Middle frontal gyrus (tissue), 1 donor: ENCODE results near the gene GPHN.
"Not testable (repeated sequence)": the region's sequence is repeated elsewhere in the genome, so short reads cannot be mapped to it uniquely, and the experiment has no call there.

Experiments used
- DNase-seq: peaks from one replicate; pipeline ENCODE4 v3.0.0-alpha.2; 2015; ENCODE audit warnings: low spot score; ENCODE audit errors: extremely low spot score

Gene GPHN

DNA sequence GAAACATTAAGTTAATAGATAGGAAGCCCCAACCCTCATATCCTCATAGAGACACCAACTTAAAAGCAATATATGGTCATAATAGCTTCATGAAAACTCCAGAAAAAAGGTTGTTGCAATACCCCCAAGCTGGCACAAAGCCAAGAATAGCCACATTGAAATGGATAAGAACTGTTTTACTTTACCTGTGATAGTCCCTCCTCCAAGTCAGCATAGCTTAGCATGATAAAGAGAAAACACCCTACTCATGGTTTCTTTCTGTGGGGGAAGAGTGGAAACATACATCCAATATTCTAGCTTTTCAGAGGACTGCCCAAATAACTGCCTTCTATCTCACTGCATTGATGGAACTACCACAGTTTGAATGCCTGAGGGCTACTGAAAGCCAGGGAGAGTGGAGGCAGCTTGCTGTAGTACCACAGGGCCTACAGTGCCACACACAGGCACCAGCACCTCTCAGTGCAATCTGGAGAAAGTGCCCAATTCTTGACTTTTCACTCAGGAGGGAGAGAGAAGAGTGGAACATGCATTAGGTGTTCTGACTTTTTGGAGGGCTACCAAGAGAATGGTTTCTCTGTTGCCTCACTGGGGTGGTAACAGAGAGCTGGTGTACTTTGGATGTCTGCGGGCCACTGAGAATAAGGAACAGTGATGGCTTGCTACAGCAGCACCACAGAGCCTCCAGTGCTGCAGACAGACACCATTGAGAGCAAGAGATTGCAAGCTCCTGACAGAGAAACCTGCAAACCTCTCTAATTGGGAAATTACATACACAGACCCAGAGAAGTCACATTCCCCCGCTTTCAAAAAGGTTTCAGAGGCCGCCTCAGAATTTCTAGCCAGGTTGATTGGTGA is 524.2 kb downstream of the GPHN start:
- DNase-seq: no peak

DNA sequence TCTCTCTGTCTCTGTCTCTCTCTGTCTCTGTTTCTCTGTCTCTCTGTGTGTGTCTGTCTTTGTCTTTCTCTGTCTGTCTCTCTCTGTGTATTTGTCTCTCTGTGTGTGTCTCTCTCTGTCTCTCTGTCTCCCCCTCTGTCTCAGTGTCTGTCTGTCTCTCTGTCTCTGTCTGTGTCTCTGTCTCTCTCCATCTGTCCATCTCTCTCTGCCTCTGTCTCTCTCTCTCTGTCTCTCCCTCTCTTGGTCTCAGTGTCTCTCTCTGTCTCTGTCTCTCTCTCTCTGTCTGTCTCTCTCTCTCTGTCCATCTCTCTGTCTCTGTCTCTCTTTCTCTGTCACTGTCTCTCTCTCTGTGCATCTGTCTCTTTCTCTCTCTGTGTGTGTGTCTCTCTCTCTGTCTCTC is 537.5 kb downstream of the GPHN start:
- no peak for DNase-seq

DNA sequence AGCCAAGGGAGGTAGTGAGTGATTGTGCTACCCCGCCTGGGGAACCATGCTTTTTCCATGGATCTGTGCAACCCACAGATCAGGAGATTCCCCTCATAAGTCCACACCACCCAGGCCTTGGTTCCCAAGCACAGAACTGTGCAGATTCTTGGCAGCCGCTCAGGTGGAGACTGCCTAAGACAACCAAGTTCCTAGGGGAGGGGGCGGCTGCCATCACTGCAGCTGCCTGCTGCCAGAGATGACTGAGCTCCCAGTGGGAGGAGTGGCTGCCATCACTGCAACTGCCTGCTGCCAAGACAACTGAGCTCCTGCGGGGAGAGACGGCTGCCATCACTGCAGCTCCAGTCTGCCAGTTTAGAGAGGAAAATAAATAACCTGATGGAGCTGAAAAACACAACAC is 542.9 kb downstream of the GPHN start:
- DNase-seq: no peak

DNA sequence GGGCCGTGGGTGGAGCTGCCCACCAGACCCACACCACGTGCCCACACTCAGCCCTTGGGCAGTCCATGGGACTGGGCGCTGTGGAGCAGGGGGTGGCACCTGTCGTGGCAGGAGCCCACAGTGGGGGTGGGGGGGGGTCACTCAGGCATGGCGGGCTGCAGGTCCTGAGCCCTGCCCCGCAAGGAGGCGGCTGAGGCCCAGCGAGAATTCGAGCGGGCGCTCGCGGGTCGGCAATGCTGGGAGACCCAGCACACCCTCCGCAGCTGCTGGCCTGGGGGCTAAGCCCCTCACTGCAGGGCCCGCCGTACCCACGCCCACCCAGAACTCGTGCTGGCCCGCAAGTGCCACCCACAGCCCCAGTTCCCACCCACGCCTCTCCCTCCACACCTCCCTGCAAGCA is 548.7 kb downstream of the GPHN start:
- no peak for DNase-seq

DNA sequence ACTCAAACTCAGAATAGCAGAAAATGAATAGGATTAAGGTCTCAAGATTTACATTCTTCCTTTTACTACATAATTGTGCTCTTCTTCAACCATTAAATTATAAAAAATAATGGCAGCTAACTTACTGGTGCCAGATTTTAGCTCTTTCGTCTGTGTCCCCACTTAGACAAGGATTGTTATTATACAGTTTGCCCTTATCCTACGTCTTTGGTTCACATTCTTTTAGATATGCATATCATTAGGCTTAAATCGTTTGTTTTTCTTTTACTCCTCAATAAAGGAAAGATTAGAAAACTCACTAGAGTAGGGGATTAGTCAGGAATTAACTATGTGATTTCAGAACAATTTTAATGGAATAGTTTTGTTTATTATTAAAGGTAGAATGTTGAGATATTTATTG is 551.6 kb downstream of the GPHN start:
- DNase-seq: no peak

DNA sequence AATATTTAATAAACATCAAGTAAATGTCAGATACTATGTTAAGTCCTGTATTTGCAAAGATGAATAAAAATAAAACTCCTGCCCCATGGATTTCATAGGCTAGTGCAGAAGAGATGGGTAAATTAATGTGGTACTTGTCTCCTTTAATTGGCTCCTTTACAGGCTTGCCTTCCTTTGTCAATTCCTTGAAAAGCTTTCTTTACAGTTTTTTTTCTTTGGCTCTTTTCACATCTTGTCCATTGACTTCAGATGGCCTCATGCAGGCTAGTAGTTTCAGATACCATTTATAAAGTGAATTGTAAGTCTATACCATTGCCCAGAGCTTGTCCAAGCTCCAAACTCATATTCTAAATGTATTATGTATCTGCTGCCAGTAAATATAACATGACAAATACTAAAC is 552.6 kb downstream of the GPHN start:
- no peak for DNase-seq

DNA sequence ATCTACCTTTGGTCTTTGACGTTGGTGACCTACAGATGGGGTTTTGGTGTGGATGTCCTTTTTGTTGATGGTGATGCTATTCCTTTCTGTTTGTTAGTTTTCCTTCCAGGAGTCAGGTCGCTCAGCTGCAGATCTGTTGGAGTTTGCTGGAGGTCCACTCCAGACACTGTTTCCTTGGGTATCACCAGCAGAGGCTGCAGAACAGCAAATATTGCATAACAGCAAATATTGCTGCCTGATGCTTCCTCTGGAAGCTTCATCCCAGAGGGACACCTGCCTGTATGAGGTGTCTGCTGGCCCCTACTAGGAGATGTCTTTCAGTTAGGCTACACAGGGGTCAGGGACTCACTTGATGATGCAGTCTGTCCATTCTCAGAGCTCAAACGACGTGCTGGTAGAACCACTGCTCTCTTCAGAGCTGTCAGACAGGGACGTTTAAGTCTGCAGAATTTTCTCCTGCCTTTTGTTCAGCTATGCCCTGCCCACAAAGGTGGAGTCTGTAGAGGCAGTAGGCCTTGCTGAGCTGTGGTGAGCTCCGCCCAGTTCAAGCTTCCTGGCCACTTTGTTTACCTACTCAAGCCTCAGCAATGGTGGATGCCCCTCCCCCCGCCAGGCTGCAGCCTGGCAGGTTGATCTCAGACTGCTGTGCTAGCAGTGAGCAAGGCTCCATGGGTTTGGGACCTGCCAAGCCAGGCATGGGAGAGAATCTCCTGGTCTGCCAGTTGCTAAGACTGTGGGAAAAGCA is 559.3 kb downstream of the GPHN start:
- DNase-seq: not testable (repeated sequence)

DNA sequence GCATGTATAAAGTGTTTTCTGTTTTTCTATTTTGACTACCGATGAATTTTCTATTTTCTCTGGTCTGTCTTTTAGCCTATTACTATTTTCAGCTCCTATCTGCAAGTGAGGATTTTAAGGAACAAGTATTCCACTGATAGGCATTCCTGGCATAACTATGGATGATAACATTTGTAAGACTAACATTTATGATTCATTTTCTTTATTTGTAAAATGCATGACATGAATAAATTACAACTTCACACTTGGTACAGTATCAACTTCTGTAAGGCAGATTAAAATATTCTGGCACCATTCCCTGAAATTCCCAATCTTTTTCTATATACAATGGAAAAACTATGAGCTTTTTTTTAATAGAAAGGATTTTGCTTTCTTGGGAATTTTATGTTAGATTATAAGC is 560.3 kb downstream of the GPHN start:
- DNase-seq: no peak

DNA sequence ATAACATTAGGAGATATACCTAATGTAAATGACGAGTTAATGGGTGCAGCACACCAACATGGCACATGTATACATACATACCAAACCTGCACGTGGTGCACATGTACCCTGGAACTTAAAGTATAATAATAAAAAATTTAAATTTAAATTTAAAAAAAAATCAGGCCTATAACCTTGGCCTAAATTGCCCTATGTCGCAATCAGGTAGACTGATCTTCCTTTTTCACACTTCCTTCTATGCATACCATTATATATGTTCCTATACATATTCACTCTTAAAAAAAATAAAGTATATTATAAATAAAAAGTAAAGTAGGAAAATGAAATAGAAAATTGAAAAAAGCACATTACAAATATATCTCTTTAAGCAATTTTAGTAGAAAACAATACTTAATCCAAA is 563.6 kb downstream of the GPHN start:
- no peak for DNase-seq

DNA sequence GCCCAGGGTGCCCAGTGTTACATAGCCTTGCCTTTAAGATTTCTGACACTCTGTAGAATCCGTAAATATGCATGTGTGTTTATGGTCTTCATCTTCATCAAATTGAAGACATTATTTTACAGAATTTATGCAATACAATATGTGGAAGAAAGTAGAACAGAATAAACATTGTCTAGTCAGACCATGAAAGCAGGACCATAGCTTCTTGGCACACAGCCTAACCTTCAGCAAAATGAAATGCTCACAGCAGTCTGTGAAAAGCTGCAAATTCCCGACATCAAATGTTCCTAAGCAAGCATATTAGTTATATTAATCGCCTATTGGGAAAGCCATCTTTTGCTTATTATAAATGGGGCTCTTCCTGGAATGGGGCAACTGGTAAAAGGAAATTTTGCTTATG is 570.0 kb downstream of the GPHN start:
- no peak for DNase-seq

DNA sequence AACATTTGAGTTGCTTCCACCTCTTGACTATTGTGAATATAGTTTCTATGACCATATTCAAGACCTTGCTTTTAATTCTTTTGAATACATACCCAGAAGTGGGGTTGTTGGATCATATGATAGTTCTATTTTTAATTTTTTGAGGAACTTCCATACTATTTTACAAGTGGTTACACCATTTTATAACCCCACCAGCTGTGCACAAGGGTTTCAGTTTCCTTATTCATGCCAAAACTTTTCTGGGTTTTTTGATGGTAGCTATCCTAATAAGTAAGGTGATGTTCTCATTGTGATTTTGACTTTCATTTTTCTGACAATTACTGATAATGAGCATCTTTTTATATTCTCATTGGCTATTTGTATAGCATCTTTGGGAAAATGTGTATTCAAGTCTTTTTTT is 571.9 kb downstream of the GPHN start:
- no peak for DNase-seq

DNA sequence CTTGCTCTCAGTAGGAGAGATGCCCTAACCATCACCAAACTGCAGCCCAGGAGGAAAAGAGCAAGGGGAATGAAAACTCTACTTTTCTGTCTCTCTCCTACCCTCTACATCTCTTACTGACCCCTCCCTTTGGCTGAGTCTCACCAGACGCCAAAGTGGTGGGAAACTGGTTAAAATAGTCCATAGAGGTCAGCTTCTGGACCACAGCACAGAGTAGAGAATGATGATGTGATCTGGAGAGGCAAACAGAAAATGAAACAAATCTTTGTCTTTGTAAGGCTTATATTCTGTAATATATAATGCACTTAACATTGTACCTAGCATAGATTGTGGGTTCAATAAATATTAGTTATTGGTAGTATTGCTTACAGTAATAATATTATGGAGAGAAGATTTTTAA is 600.3 kb downstream of the GPHN start:
- DNase-seq: no peak

DNA sequence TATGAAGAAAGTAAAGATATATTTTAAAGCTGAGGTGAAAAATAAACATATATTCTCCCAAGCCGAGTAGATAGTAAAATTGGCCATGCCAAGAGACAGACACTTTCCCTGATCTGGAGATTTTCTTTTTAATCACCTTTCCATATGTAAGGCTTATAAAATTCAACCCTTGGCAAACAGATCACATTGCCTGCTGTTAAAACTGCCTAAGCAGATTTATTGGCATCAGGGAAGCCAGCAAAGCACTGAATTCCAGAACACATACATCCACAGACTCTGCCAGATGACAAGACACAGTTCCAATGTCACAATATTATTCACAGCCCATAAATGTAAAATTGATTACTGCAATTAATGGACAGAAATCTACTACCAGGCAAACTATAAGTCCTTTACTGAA is 603.1 kb downstream of the GPHN start:
- no peak for DNase-seq

DNA sequence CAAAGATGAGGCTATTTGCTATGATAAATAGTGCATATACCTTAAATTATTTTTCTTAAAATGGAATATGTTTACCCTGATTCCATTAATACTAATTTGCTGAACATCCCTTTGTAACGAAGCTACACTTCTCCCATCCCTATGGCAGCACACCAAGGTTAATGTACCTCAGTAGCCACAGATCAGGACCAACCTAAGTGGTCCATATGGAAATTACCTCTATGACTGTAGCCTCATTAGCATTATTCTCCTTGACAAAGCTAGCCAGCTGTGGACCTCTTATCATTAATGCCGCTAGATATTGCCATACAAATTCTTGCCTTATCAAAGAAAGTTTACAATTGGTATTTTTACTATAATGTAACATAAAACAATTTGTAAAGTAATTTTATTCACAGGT is 604.4 kb downstream of the GPHN start:
- no peak for DNase-seq

DNA sequence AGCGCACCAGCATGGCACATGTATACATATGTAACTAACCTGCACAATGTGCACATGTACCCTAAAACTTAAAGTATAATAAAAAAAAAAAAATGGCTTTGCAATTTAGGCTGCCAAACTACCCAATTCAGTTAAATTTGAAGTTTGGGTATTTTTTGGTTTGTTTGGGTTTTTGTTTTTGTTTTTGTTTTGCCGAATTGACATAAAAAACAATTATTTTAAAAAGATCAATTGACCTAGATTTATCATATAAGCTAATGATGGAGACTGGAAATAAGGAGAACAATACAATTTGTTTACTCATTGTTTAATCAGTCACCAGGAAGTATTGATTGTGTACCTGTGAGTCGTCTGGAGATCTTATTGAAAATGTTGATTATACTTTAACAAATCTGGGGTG is 619.2 kb downstream of the GPHN start:
- no peak for DNase-seq

DNA sequence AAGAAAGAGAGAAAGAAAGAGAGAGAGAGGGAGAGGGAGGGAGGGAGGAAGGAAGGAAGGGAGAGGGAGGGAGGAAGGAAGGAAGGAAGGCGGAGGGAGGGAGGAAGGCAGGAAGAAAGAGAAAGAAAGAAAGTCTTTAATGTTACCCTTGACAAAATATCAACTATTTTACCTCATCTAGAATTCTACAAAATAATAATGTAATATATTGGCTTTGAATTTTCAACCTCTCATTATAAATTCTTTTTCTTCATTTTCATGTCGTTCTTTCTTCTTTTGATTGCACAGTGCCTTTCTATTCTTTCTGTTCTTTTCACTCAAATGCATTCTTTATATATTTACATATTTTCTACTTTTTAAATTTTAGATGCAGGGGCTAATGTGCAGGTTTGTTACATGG is 621.8 kb downstream of the GPHN start:
- no peak for DNase-seq

DNA sequence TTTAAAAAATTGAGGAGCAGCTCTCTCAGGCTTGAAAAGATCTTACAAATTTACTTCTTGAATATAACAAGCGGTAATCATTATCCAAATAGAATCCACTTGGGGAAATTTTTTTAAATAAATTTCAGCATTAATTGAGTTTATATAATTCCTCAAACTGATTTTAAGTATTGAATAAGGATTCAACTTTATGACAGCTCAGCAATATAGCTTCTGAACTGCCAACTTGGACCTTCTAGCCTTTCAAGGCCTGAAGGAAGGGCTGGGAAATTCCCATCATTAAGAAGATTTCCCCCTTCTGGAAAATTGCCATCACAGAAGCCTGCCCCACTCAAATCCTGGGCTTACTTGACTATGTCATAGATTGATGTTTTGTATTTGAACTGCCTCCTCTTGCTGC is 623.7 kb downstream of the GPHN start:
- DNase-seq: no peak

DNA sequence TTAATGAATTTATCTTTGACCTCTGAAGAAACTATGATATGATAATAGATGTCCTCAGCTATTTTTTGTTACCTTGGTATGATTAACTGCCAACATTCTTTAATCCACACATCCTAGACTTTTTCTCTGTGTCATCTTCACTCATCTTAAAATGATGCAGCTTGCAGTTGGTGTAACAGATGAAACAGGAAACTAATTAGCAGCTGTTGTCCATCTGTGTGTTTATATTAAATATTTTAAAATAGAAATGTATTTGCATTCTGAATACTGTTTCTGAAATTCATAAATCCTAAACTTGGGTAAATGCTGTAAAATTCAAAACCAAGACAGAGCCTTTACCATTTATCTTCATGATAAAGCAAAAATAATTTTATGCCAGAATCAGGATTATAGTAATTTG is 625.2 kb downstream of the GPHN start:
- DNase-seq: no peak

DNA sequence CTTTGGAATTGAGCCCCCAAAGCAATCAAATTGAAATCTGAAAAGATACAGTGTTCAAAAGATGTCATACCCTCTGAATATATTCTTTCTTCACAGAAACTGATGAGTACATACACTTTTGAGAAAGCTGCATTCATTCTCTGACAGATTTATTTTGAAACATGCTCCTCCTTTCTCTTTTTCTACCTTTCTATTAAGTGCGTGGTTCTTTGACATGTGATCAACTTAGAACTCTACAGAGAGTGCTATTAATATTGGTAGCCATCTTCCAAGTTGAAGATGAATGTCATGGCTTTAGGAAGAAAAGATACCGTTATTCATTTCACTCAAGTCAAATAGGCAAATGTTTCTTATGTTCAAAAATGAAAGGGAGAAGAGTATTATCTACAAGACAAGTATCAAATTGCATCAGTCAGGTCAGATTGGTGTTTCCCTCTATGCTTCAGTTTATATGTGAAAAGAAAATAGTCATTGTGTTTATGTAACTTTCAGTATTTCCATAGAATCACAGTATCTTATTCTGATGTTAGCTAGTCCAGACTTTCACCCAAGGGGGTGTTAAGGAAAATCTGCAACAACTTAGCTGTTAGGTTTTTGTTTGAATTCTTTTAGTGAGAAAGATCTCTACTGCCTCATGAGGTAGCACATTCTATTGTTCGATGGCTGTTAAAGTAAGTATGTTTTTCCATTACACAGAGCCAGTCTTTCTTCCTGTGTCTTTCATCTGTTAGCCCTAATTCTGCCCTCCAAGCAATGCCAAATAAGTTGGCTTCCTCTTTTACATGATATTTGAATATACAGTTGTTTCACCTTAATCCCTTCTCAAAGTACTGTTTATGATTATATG is 625.9 kb downstream of the GPHN start:
- DNase-seq: no peak

DNA sequence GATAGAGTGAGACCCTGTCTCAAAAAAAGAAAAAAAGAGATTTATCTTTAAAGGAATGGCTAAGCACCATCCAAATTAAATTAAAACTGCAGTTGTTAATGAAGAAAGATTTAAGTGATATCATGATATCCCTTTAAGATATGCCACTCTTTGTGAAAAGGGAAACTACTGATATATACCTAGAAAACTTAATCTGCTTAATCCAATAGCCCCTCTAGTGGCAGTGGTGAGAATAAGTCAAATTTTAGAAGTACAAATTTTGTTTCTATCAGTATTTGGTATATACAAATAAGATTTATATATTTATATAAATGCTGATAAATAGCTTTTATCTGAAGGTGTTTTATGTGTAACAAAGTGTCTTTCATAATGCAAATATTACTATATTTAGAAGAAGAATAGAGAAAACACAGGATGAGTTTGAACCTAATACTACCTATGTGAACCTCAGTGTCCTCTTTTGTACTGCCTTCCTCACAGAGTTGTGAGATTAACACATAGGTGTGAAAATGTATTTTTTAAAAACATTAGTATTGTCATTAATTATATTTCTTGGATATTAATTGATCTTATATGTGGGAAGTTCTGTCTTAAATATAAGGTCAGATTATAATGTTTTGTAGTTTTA is 629.9 kb downstream of the GPHN start:
- no peak for DNase-seq

DNA sequence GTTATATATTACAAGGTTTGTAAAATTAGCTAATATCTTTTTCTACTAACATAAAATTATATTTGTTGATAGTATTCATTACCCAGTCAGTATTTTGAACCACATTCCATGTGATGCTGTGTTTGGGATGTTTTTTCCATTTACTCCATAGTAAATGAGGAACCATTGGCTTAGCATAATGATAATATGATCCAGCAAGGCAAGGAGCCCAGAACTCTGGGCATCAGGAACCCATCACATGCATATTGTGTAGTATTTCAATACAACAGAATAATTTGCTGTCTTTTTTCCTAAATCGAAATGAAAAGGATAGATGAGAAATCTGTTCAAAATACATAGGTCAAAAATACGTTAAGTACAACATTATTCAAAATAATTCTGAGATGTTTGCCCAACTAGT is 632.6 kb downstream of the GPHN start:
- DNase-seq: no peak
